22Rv1 (cell line): ENCODE data around the gene PTCH2.

Experiments
- ZFX ChIP-seq: fragments of 450-650 bp; IDR thresholded peaks from 2 replicates; pipeline ENCODE4 v1.6.1; 2017; ENCODE audit warnings: antibody characterized with exemption, borderline replicate concordance
- TF ChIP-seq, protein P1 (sequence below): fragments of 450-650 bp; IDR thresholded peaks from 2 replicates; pipeline ENCODE4 v1.5.1; 2017; ENCODE audit warnings: mild to moderate bottlenecking

DNA sequence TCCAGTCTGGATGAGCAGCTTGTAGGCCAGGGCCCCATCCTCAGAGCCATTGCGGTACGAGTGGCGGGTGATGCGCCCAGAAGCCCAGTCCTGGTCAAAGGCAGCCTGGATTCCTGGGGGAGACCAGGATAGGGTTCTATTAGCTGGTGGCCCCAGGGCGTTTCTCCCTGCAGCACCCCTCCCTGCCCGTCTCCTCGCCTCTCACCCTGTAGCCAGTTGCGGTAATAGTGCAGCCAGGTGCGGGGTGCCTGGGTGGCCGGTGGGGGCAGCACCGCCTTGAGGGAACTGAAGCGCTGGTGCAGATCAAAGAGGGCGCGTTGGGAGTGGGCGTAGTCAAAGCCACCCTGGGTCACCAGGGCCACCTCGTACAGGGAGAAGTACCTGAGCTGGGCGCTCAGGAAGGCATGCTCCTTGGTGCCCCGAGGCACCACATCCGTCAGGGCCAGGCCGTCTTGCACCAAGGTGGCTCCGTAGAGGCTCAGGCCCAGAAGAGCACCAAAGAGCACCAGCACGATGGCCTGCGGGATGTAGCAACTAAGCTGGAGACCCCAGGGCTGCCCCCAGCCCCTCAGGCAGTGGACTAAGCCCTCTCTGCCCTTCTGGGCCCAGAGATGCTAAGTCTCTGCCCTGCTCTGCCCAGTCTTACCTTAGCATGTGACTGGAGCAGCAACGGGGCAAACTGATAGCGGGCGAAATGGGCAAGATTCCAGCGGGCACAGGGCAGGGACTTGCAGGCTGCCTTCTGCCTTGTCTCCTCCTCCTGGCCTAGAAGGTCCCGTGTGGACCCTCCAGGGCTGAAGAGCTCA, 15.7 kb downstream of the PTCH2 start:
- TF ChIP-seq, protein P1, sequence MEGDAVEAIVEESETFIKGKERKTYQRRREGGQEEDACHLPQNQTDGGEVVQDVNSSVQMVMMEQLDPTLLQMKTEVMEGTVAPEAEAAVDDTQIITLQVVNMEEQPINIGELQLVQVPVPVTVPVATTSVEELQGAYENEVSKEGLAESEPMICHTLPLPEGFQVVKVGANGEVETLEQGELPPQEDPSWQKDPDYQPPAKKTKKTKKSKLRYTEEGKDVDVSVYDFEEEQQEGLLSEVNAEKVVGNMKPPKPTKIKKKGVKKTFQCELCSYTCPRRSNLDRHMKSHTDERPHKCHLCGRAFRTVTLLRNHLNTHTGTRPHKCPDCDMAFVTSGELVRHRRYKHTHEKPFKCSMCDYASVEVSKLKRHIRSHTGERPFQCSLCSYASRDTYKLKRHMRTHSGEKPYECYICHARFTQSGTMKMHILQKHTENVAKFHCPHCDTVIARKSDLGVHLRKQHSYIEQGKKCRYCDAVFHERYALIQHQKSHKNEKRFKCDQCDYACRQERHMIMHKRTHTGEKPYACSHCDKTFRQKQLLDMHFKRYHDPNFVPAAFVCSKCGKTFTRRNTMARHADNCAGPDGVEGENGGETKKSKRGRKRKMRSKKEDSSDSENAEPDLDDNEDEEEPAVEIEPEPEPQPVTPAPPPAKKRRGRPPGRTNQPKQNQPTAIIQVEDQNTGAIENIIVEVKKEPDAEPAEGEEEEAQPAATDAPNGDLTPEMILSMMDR, result 0 out of 2 replicates have a peak, but pooled peaks have one; percentile 10
- TF ChIP-seq ZFX, result no peak
